MCF 10A (cell line): Measurements from ENCODE around the gene BAIAP3. TPM values are rescaled to one million over a fixed set of nuclear protein-coding genes. Genes with fewer than 3 reads are reported as not detected.

Experiments used
- BruUV-seq: library from RNA; stranded (reverse); fragments of 400-500 nt; replicated peaks from 2 replicates; lab custom pipeline; 2021; lab: Mats Ljungman, UMichigan
- CTCF ChIA-PET: fragments of 300-600 bp; sonication (Branson Sonifier 250); formaldehyde crosslinking; extraction: SDS; loops from one replicate; lab custom pipeline; 2021; ENCODE audit warnings: antibody characterized with exemption, inconsistent platforms; lab: Yijun Ruan, JAX
- POLR2A ChIA-PET: fragments of 300-600, 350-650 bp; sonication (Branson Sonifier 250); formaldehyde crosslinking; extraction: SDS; loops from one replicate; lab custom pipeline; 2020; ENCODE audit warnings: antibody characterized with exemption, inconsistent platforms; lab: Yijun Ruan, JAX
- DNase-seq: peaks from one replicate; pipeline ENCODE4 v3.0.0-alpha.2; 2018; ENCODE audit not compliant: unreplicated experiment
- H3K27ac Mint-ChIP-seq: one replicate; pipeline ENCODE4 v1.8.0; 2022; ENCODE audit warnings: mild to moderate bottlenecking, low read depth, mixed read lengths; ENCODE audit not compliant: unreplicated experiment
- H3K27me3 Mint-ChIP-seq: one replicate; pipeline ENCODE4 v1.8.0; 2022; ENCODE audit warnings: mixed read lengths; ENCODE audit not compliant: insufficient read depth, unreplicated experiment
- H3K36me3 Mint-ChIP-seq: one replicate; pipeline ENCODE4 v1.8.0; 2022; ENCODE audit warnings: mild to moderate bottlenecking, moderate library complexity, mixed read lengths; ENCODE audit not compliant: insufficient read depth, unreplicated experiment
- H3K4me1 Mint-ChIP-seq: one replicate; pipeline ENCODE4 v1.8.0; 2022; ENCODE audit warnings: mixed read lengths; ENCODE audit not compliant: insufficient read depth, unreplicated experiment
- H3K4me3 Mint-ChIP-seq: one replicate; pipeline ENCODE4 v1.8.0; 2022; ENCODE audit warnings: mild to moderate bottlenecking, moderate library complexity, mixed read lengths; ENCODE audit not compliant: unreplicated experiment
- H3K9me3 Mint-ChIP-seq: one replicate; pipeline ENCODE4 v1.8.0; 2022; ENCODE audit warnings: mixed read lengths; ENCODE audit not compliant: unreplicated experiment
- intact Hi-C: fragments of 100-400 bp; cut with micrococcal nuclease; formaldehyde crosslinking; loops from 2 replicates; pipeline ENCODE4 v1.14.1; 2022
- total RNA-seq: library from RNA; stranded (reverse); gene quantifications from 2 replicates; pipeline ENCODE4 v1.2.3, GENCODE V29; 2022
- TF ChIP-seq, protein P1 (sequence below): fragments of 200-600 bp; IDR thresholded peaks from one replicate; pipeline ENCODE4 v1.8.0; 2022; ENCODE audit warnings: antibody characterized with exemption, mild to moderate bottlenecking; ENCODE audit not compliant: unreplicated experiment

The BAIAP3 gene
- total RNA-seq, 1 experiment from 2014 or later = 0.75 TPM

DNA sequence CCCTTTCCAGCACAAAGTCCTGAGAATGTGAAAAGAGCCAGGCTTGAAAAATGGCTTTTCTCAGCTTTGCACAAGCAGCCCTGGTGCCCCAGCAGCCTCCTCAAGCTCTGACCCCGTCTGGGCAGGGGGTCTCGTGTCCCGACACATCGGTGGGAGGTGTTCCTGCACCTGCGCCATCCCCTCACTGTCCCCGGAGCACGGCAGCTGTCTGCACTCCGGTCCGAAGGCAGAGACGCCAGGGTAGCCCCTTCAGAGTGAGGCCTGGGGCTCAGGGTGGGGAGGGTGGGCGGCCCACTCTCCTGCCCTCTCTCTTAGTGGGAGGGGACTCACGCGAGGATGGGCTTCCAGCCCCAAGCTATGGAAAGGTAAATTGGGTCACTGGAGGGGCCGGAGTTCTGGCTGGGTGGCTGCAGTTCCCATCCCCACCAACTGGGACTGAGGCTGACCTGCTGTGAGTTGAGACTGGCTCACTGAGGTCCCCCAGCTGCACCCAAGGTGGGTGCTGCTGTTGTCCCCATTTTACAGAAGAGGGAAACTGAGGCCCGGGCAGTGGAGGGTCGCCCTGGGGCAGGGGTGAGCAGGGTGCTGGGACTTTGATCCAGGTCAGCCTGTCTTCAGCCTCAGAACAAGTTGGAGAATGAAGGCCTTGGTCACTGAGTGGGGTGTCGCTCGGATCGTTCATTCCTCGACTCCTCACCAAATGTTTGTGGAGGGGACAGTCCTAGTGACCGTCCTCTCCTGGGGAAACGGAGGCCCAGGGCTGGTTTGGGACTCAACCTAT, 2.3 kb upstream of the BAIAP3 start:
- H3K27me3 Mint-ChIP-seq = peaks cover 13% of the 10 kb centered on the region
- ChIA-PET POLR2A (no interaction called here), CTCF (interaction anchor here (0.7 to 1.0 kb wide), 2 partner anchors 11 to 593 kb away, joined by 3 read pairs; no protein-coding TSS in a partner anchor)
- H3K4me1 Mint-ChIP-seq = no peaks in the 10 kb centered on the region
- TF ChIP-seq, protein P1, sequence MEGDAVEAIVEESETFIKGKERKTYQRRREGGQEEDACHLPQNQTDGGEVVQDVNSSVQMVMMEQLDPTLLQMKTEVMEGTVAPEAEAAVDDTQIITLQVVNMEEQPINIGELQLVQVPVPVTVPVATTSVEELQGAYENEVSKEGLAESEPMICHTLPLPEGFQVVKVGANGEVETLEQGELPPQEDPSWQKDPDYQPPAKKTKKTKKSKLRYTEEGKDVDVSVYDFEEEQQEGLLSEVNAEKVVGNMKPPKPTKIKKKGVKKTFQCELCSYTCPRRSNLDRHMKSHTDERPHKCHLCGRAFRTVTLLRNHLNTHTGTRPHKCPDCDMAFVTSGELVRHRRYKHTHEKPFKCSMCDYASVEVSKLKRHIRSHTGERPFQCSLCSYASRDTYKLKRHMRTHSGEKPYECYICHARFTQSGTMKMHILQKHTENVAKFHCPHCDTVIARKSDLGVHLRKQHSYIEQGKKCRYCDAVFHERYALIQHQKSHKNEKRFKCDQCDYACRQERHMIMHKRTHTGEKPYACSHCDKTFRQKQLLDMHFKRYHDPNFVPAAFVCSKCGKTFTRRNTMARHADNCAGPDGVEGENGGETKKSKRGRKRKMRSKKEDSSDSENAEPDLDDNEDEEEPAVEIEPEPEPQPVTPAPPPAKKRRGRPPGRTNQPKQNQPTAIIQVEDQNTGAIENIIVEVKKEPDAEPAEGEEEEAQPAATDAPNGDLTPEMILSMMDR = no peak
- H3K27ac Mint-ChIP-seq = no peak overlapping the region
- BruUV-seq = no TSS peak
- intact Hi-C loops = no loop called here
- H3K9me3 Mint-ChIP-seq = no peaks in the 10 kb centered on the region
- no peak for DNase-seq
- no peak overlapping the region for H3K4me3 Mint-ChIP-seq
- H3K36me3 Mint-ChIP-seq = no peaks in the 10 kb centered on the region

DNA sequence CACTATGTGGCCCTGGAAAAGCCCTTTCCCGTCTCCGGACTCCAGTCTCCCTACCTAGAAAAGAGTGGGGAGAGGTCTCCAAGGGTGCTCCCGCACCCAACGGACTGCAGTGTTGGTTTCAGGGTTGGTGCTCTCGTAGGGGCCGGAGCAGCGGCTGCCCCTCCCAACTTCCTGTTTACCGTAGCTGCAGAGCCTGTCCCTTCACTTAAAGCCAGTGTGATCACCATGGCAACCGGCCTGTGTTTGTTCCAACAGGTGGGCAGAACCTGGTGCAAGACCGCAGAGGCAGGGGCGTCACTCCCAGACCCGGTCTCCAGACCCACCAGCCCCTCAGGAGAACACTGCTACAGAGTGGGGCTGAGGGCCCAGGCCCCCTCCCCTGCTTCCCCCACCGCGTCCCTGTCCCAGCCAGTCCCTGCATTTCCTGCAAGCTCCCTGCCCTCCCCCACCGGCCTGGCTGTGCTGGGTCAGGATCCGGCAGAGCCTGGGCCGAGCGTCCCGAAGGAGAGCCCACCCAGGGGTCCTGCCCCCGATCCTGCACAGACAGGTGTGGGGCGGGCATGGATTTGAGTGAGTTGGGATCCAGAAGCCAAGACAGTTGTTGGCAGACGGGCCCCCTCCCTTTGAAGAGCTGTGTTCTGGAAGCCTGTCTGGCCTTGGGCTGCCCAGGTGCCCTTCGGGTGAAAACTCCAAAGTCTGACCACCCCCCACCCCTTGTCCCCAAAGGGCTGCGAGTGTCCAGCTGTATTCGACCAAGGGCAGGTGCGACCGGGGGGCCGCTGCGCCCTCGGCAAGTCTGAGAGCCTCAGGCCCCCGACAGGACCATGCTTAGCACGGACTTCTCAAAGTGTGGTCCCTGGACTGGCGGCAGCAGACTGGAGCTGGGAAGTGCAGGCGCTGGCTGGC, 1.5 kb upstream of the BAIAP3 start:
- Mint-ChIP-seq H3K36me3 (no peaks in the 10 kb centered on the region), H3K27ac (no peak overlapping the region), H3K9me3 (no peaks in the 10 kb centered on the region), H3K27me3 (peaks cover 13% of the 10 kb centered on the region), H3K4me3 (no peak overlapping the region), H3K4me1 (no peaks in the 10 kb centered on the region)
- ChIA-PET CTCF (interaction anchor here (1.0 kb wide), 1 partner anchor 11 kb away, joined by 3 read pairs; no protein-coding TSS in a partner anchor), POLR2A (no interaction called here)
- no peak for DNase-seq
- intact Hi-C loops = no loop called here
- TF ChIP-seq, protein P1 = no peak
- no TSS peak for BruUV-seq

- no peak overlapping the region for H3K4me3 Mint-ChIP-seq
- CTCF ChIA-PET = no interaction called here
- no TSS peak for BruUV-seq
- intact Hi-C loops = no loop called here
- TF ChIP-seq, protein P1 = no peak
- POLR2A ChIA-PET = no interaction called here
- no peak overlapping the region for H3K27ac Mint-ChIP-seq
- no peaks in the 10 kb centered on the region for H3K36me3 Mint-ChIP-seq
- peaks cover 13% of the 10 kb centered on the region for H3K27me3 Mint-ChIP-seq
- H3K4me1 Mint-ChIP-seq = no peaks in the 10 kb centered on the region
- no peak for DNase-seq
- no peaks in the 10 kb centered on the region for H3K9me3 Mint-ChIP-seq
These were observed 762 bp upstream of the BAIAP3 start for GRCh38 chr16:1332618-1333148.
